K562 (cell line): ENCODE data around the gene CLIC1. TPM values are rescaled to one million over a fixed set of nuclear protein-coding genes. Genes with fewer than 3 reads are reported as not detected.

Experiments used
- BCLAF1 ChIP-seq, 2 experiments: fragments of 450-650 bp in 1 of 2; IDR thresholded peaks; 2 replicates each; pipeline ENCODE4 v1.6.1; 2011 to 2017; ENCODE audit warnings: low read depth in 2 of 2, antibody characterized with exemption in 1 of 2, borderline replicate concordance in 1 of 2, low read length in 1 of 2, mild to moderate bottlenecking in 1 of 2, mixed read lengths in 1 of 2; ENCODE audit not compliant: control insufficient read depth in 1 of 2
- ESRRB ChIP-seq: fragments of 250-450 bp; sonication (Bioruptor Pico); IDR thresholded peaks from 2 replicates; pipeline ENCODE4 v1.5.0; 2020; ENCODE audit warnings: mild to moderate bottlenecking, moderate library complexity, borderline replicate concordance
- HOMEZ ChIP-seq: fragments of 250-450 bp; sonication (Bioruptor Pico); IDR thresholded peaks from 2 replicates; pipeline ENCODE4 v1.4.0; 2020; ENCODE audit warnings: mild to moderate bottlenecking, moderate library complexity
- MCM7 ChIP-seq, 2 experiments: fragments of 450-650 bp; IDR thresholded peaks; 2 replicates each; pipeline ENCODE4 v1.6.1; 2016 to 2018
- MLLT1 ChIP-seq, 2 experiments: fragments of 450-650 bp; IDR thresholded peaks; 2 replicates each; pipeline ENCODE4 v1.6.1; 2016
- MYC ChIP-seq, 2 experiments: fragments of 250-450 bp in 1 of 2; sonication (Bioruptor Pico) in 1 of 2; IDR thresholded peaks; 2 replicates each; pipeline versions ENCODE4 v1.5.1 to v1.6.1; 2012 to 2021; ENCODE audit warnings: low read depth in 2 of 2, borderline replicate concordance in 1 of 2, improper control_type of control experiment in 1 of 2, low read length in 1 of 2, mild to moderate bottlenecking in 1 of 2, moderate library complexity in 1 of 2
- NKRF ChIP-seq: fragments of 450-650 bp; IDR thresholded peaks from 2 replicates; pipeline ENCODE4 v1.6.1; 2016; ENCODE audit warnings: borderline replicate concordance
- NONO ChIP-seq, 2 experiments: fragments of 200-400 bp in 1 of 2; fragments of 450-650 bp in 1 of 2; formaldehyde crosslinking in 1 of 2; IDR thresholded peaks; 2 replicates each; pipeline ENCODE4 v1.6.1; 2017; ENCODE audit warnings: low read depth in 2 of 2, mild to moderate bottlenecking in 2 of 2, moderate library complexity in 2 of 2, low read length in 1 of 2
- PRPF4 ChIP-seq: fragments of 200-400 bp; formaldehyde crosslinking; IDR thresholded peaks from one replicate; pipeline ENCODE4 v1.6.1; 2017; ENCODE audit warnings: low read length, low read depth, mild to moderate bottlenecking; ENCODE audit not compliant: insufficient read depth, poor library complexity, severe bottlenecking
- RCOR1 ChIP-seq, 2 experiments: IDR thresholded peaks; 2 replicates each; pipeline ENCODE4 v1.6.1; 2012; ENCODE audit warnings: low read depth in 2 of 2, low read length in 2 of 2, borderline replicate concordance in 1 of 2, improper control_type of control experiment in 1 of 2
- ZFPM2 ChIP-seq: fragments of 250-450 bp; sonication (Bioruptor Pico); IDR thresholded peaks from 2 replicates; pipeline ENCODE4 v1.5.1; 2022; ENCODE audit warnings: mild to moderate bottlenecking
- ZHX1 ChIP-seq: fragments of 150-350 bp; conservative IDR thresholded peaks from 2 replicates; pipeline ENCODE4 v1.6.1; 2014; ENCODE audit warnings: low read length
- ZNF695 ChIP-seq: fragments of 450-650 bp; formaldehyde crosslinking; IDR thresholded peaks from 2 replicates; pipeline ENCODE4 v1.4.0; 2020; ENCODE audit warnings: mild to moderate bottlenecking, moderate library complexity
- polyA plus RNA-seq, 8 experiments: library from polyadenylated mRNA; depleted of rRNA in 4 of 8; stranded (reverse) in 5 of 8; unstranded in 3 of 8; fragments of >200 nt; fragmentation: Nextera tagmentation in 2 of 8; fragmentation: Illumina TruSeq in 1 of 8; extraction: Ambion mirVana in 2 of 8; extraction: Trizol in 1 of 8; gene quantifications; 2 replicates each; pipeline versions ENCODE4 v1.2.1 to v1.2.3, GENCODE V29; 2011 to 2014; ENCODE audit warnings: inconsistent platforms in 1 of 8, missing spikeins in 1 of 8
- total RNA-seq, 7 experiments: library from RNA; depleted of rRNA in 6 of 7; stranded (reverse); fragments of >200 nt in 6 of 7; fragmentation: Illumina TruSeq in 2 of 7; extraction: Trizol in 2 of 7; gene quantifications; 2 replicates each; pipeline versions ENCODE4 v1.2.1 to v1.2.3, GENCODE V29; 2011 to 2021; ENCODE audit warnings: low replicate concordance in 1 of 7

Gene CLIC1
- total and polyA plus RNA-seq, 9 of the 15 experiments (the other 6 are each of a cell fraction or from before 2014, with no cell fraction given), result 1,267 to 2,419 (median 1,808) TPM

GRCh38 chr6:31769684-31770371, 33.5 kb upstream of the CLIC1 start (continued):
- TF ChIP-seq NKRF (peak; percentile 61; the same call in 1 of the 2 replicates), ZHX1 (peak; percentile 82), ESRRB (CRISPR knock-in tag) (no peak), MYC (IDR thresholded peaks at IDR 0.05; ENCODE audit: low read depth, low read length) (peak; percentile 65), MYC (CRISPR knock-in tag; IDR thresholded peaks at IDR 0.05; ENCODE audit: borderline replicate concordance, low read depth) (no peak; the same call in 1 of the 2 replicates), MLLT1 (IDR thresholded peaks at IDR 0.05) (peak in 1 of 2 experiments; percentile 64; a peak in 2 of 4 replicates), NONO (IDR thresholded peaks at IDR 0.05; ENCODE audit: low read depth in 2 of 2, low read length in 1 of 2) (no peak), ZFPM2 (CRISPR knock-in tag) (no peak), HOMEZ (CRISPR knock-in tag) (no peak), BCLAF1 (IDR thresholded peaks at IDR 0.05; ENCODE audit: borderline replicate concordance in 1 of 2, control insufficient read depth in 1 of 2, low read depth in 2 of 2, low read length in 1 of 2) (0 out of 4 replicates have a peak, but pooled peaks of 1 of the 2 experiments have one; percentile 57), MCM7 (IDR thresholded peaks at IDR 0.05) (no peak), PRPF4 (no peak), ZNF695 (CRISPR knock-in tag) (no peak), RCOR1 (IDR thresholded peaks at IDR 0.05; ENCODE audit: borderline replicate concordance in 1 of 2, low read depth in 2 of 2, low read length in 2 of 2) (peak in 1 of 2 experiments; percentile 95; a peak in 2 of 4 replicates)
